ENCODE results near the gene NTS.
A peak's percentile ranks its signal among the peaks of the same experiment; 100 is the strongest.

Gene NTS

GRCh38 chr12:85865890-85866289 is 8.2 kb upstream of the NTS start:
- TF ChIP-seq CTCF (conservative IDR thresholded peaks at IDR 0.05; ENCODE audit: low read depth, low read length): no peak
- no peak overlapping the region for H3K4me3 ChIP-seq (ENCODE audit: low read depth, low read length)
- DNase-seq (ENCODE audit: low read depth): peak; percentile 19

GRCh38 chr12:85866986-85867776 is 6.9 kb upstream of the NTS start:
- DNase-seq (ENCODE audit: low read depth): peak; percentile 85

GRCh38 chr12:85872497-85873091 is 1.5 kb upstream of the NTS start:
- DNase-seq (ENCODE audit: low read depth): peak; percentile 84
- TF ChIP-seq CTCF (conservative IDR thresholded peaks at IDR 0.05; ENCODE audit: low read depth, low read length): peak; percentile 75
- H3K4me3 ChIP-seq (ENCODE audit: low read depth, low read length): no peak overlapping the region

More at GRCh38 chr12:85866986-85867776, 6.9 kb upstream of the NTS start:
- peak; percentile 81 for TF ChIP-seq CTCF (conservative IDR thresholded peaks at IDR 0.05; ENCODE audit: low read depth, low read length)
- no peak overlapping the region for H3K4me3 ChIP-seq (ENCODE audit: low read depth, low read length)

- TF ChIP-seq CTCF (conservative IDR thresholded peaks at IDR 0.05; ENCODE audit: low read depth, low read length): no peak
- no peak overlapping the region for H3K4me3 ChIP-seq (ENCODE audit: low read depth, low read length)
- DNase-seq (ENCODE audit: low read depth): no peak
Observed at GRCh38 chr12:85877459-85877858, 3.4 kb downstream of the NTS start.

GRCh38 chr12:85883763-85884162 is 9.7 kb downstream of the NTS start:
- no peak for TF ChIP-seq CTCF (conservative IDR thresholded peaks at IDR 0.05; ENCODE audit: low read depth, low read length)
- no peak overlapping the region for H3K4me3 ChIP-seq (ENCODE audit: low read depth, low read length)
- no peak for DNase-seq (ENCODE audit: low read depth)

GRCh38 chr12:85894653-85895052 is 20.6 kb downstream of the NTS start:
- no peak for TF ChIP-seq CTCF (conservative IDR thresholded peaks at IDR 0.05; ENCODE audit: low read depth, low read length)
- no peak for DNase-seq (ENCODE audit: low read depth)

More at GRCh38 chr12:85894653-85895052, 20.6 kb downstream of the NTS start:
- no peak overlapping the region for H3K4me3 ChIP-seq (ENCODE audit: low read depth, low read length)
